Thoracic aorta (tissue), 2 donors: Measurements from ENCODE around the gene ATP1B3. TPM values are rescaled to one million over a fixed set of nuclear protein-coding genes. Genes with fewer than 3 reads are reported as not detected.

ENCODE experiments used
- ATAC-seq: fragments of 150-250 bp; one replicate; pipeline ENCODE4 v1.8.0; 2017; ENCODE audit warnings: low read depth; ENCODE audit not compliant: insufficient number of reproducible peaks, low FRiP score
- DNase-seq: peaks from one replicate; pipeline ENCODE4 v3.0.0-alpha.2; 2020; ENCODE audit warnings: low spot score
- H3K27ac ChIP-seq, 2 donors: fragments of 200-600 bp; sonication (generic); 1 replicate in 1 of 2; 2 replicates in 1 of 2; pipeline ENCODE4 v1.5.1; 2016; ENCODE audit warnings: mild to moderate bottlenecking in 2 of 2, moderate library complexity in 2 of 2
- H3K27me3 ChIP-seq: fragments of 200-600 bp; sonication (generic); replicated peaks from 2 replicates; pipeline ENCODE4 v1.6.0; 2016; ENCODE audit warnings: mild to moderate bottlenecking; ENCODE audit not compliant: insufficient read depth
- H3K36me3 ChIP-seq: fragments of 200-600 bp; sonication (generic); one replicate; pipeline ENCODE4 v1.5.1; 2016
- H3K4me1 ChIP-seq, 2 donors: fragments of 200-600 bp; sonication (generic); 1 replicate in 1 of 2; 2 replicates in 1 of 2; pipeline versions ENCODE4 v1.5.1 to v1.6.0; 2016; ENCODE audit warnings: low read depth in 2 of 2, mild to moderate bottlenecking in 1 of 2; ENCODE audit not compliant: control insufficient read depth in 1 of 2
- H3K4me3 ChIP-seq: fragments of 200-600 bp; sonication (generic); 2 replicates; pipeline ENCODE4 v1.5.1; 2016; ENCODE audit warnings: mild to moderate bottlenecking
- H3K9me3 ChIP-seq: fragments of 200-600 bp; sonication (generic); 2 replicates; pipeline ENCODE4 v1.5.1; 2016
- CTCF ChIP-seq: fragments of 200-600 bp; sonication (generic); IDR thresholded peaks from one replicate; pipeline ENCODE4 v1.5.1; 2019; ENCODE audit warnings: antibody characterized with exemption
- total RNA-seq, 2 donors: library from RNA; depleted of rRNA; stranded (reverse); fragments of >200 nt; gene quantifications; one replicate each; pipeline versions ENCODE4 v1.1.0 to v1.2.3, GENCODE V29; 2016

The ATP1B3 gene
- total RNA-seq, 2 donors from 2014 or later = 78.7 to 106 TPM

GRCh38 chr3:141928631-141929270 lies 52.3 kb downstream of the ATP1B3 start:
- peaks cover 7% of the 10 kb centered on the region for H3K36me3 ChIP-seq
- no peak overlapping the region for H3K27ac ChIP-seq
- H3K9me3 ChIP-seq = no peaks in the 10 kb centered on the region
- TF ChIP-seq CTCF = no peak
- DNase-seq (no peak), ATAC-seq (no peak)
- no peak overlapping the region for H3K4me3 ChIP-seq
- no peaks in the 10 kb centered on the region for H3K27me3 ChIP-seq
- no peaks in the 10 kb centered on the region for H3K4me1 ChIP-seq

GRCh38 chr3:141929341-141929995 lies 53.0 kb downstream of the ATP1B3 start:
- H3K27ac ChIP-seq = no peak overlapping the region
- H3K4me1 ChIP-seq = no peaks in the 10 kb centered on the region
- ATAC-seq = no peak
- no peak for TF ChIP-seq CTCF
- peaks cover 7% of the 10 kb centered on the region for H3K36me3 ChIP-seq
- no peaks in the 10 kb centered on the region for H3K9me3 ChIP-seq
- H3K4me3 ChIP-seq = no peak overlapping the region
- DNase-seq = no peak
- no peaks in the 10 kb centered on the region for H3K27me3 ChIP-seq

GRCh38 chr3:141930801-141931200 lies 54.4 kb downstream of the ATP1B3 start:
- no peak for ATAC-seq
- TF ChIP-seq CTCF = no peak

GRCh38 chr3:141933421-141934300 lies 57.2 kb downstream of the ATP1B3 start:
- H3K27me3 ChIP-seq = no peaks in the 10 kb centered on the region
- H3K27ac ChIP-seq = no peak overlapping the region
- DNase-seq = no peak
- no peaks in the 10 kb centered on the region for H3K4me1 ChIP-seq
- H3K9me3 ChIP-seq = no peaks in the 10 kb centered on the region
- H3K36me3 ChIP-seq = no peaks in the 10 kb centered on the region
- H3K4me3 ChIP-seq = no peak overlapping the region
- ATAC-seq = no peak
- no peak for TF ChIP-seq CTCF

More at GRCh38 chr3:141930801-141931200, 54.4 kb downstream of the ATP1B3 start:
- Histone ChIP-seq H3K4me1 (no peaks in the 10 kb centered on the region), H3K27me3 (no peaks in the 10 kb centered on the region), H3K9me3 (no peaks in the 10 kb centered on the region), H3K36me3 (peaks cover 7% of the 10 kb centered on the region), H3K27ac (no peak overlapping the region), H3K4me3 (no peak overlapping the region)
- no peak for DNase-seq

- ATAC-seq = no peak
- Histone ChIP-seq H3K9me3 (no peaks in the 10 kb centered on the region), H3K27ac (no peak overlapping the region), H3K36me3 (no peaks in the 10 kb centered on the region), H3K4me3 (no peak overlapping the region), H3K27me3 (no peaks in the 10 kb centered on the region), H3K4me1 (no peaks in the 10 kb centered on the region)
- TF ChIP-seq CTCF = no peak
- no peak for DNase-seq
Observed at GRCh38 chr3:141934354-141934753, 57.9 kb downstream of the ATP1B3 start.
